ENCODE results near the gene MSL3B.

Gene MSL3B

DNA sequence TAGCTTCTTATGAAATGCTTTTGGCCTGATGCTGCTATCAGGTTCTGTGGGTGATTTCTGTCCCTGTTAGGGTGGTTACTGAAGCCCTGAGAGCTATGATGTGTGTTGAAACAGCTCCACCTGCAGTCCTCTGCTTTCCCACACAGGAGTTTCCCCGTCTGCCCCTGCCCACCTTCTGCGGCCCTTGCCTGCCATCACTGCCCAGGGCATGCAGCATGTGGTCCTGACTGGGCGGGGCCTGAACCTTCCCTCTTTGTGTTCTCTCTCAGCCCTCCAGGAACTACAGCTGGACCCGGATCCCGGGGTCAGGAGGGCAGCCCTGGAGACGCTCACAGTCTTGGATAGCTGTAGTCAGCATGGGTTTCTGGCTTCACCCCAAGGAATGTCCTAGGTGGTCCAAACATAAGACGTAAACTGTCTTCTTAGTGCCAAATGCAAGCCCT, 35.3 kb downstream of the MSL3B start:
- peaks cover 13% of the 10 kb centered on the region; the same call in 1 of the 2 replicates for H3K79me2 ChIP-seq (ENCODE audit: insufficient read depth, low read depth)
- H3K9ac ChIP-seq = no peak overlapping the region
- H3K27me3 ChIP-seq (ENCODE audit: insufficient read depth, low read depth) = no peaks in the 10 kb centered on the region
- no peak overlapping the region for H2AFZ ChIP-seq (ENCODE audit: low read depth)
- H3K4me2 ChIP-seq = no peak overlapping the region
- H3K27ac ChIP-seq = no peak overlapping the region
- no peak overlapping the region for H3K4me3 ChIP-seq (IDR thresholded peaks at IDR 0.05; ENCODE audit: insufficient read depth, low read depth, low read length)
- TF ChIP-seq, protein P1, sequence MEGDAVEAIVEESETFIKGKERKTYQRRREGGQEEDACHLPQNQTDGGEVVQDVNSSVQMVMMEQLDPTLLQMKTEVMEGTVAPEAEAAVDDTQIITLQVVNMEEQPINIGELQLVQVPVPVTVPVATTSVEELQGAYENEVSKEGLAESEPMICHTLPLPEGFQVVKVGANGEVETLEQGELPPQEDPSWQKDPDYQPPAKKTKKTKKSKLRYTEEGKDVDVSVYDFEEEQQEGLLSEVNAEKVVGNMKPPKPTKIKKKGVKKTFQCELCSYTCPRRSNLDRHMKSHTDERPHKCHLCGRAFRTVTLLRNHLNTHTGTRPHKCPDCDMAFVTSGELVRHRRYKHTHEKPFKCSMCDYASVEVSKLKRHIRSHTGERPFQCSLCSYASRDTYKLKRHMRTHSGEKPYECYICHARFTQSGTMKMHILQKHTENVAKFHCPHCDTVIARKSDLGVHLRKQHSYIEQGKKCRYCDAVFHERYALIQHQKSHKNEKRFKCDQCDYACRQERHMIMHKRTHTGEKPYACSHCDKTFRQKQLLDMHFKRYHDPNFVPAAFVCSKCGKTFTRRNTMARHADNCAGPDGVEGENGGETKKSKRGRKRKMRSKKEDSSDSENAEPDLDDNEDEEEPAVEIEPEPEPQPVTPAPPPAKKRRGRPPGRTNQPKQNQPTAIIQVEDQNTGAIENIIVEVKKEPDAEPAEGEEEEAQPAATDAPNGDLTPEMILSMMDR (conservative IDR thresholded peaks at IDR 0.05; ENCODE audit: low read depth, low read length) = no peak
- no peaks in the 10 kb centered on the region; the same call in 1 of the 2 replicates for H3K36me3 ChIP-seq (ENCODE audit: insufficient read depth)
- H3K4me1 ChIP-seq (ENCODE audit: low read depth, poor library complexity, severe bottlenecking) = no peaks in the 10 kb centered on the region
- peaks cover 4% of the 10 kb centered on the region; the same call in 1 of the 2 replicates for H4K20me1 ChIP-seq (ENCODE audit: insufficient read depth)

DNA sequence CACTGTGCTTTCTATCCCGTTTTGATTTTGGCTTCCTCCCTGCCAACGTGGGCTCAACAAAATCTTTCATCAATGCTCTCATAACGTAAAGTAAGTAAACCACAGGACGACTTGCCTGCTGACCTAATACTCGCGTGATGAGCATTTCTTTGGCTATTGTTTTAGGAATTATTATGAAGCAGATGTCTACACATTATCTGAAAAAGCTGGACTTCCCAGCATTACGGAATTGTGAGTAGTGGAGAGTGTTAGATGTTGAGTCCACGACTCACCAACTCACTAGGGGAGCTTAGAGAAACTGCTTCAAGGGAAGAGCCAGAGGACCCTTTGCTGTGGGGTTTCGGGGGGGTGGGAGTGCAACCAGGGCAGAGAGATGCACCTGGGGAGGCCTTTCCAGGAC, 35.8 kb downstream of the MSL3B start:
- Histone ChIP-seq H2AFZ (ENCODE audit: low read depth) (no peak overlapping the region), H3K36me3 (ENCODE audit: insufficient read depth) (no peaks in the 10 kb centered on the region; the same call in 1 of the 2 replicates)
- TF ChIP-seq, protein P1 (conservative IDR thresholded peaks at IDR 0.05; ENCODE audit: low read depth, low read length) = no peak

GRCh38 chr2:233831861-233832260, 36.3 kb downstream of the MSL3B start:
- H3K27ac ChIP-seq = no peak overlapping the region
- TF ChIP-seq, protein P1 (conservative IDR thresholded peaks at IDR 0.05; ENCODE audit: low read depth, low read length) = no peak
- no peak overlapping the region for H3K4me2 ChIP-seq

More for the DNA sequence above, 35.8 kb downstream of the MSL3B start:
- H3K27ac ChIP-seq = no peak overlapping the region
- no peak overlapping the region for H3K4me2 ChIP-seq
- no peaks in the 10 kb centered on the region for H3K4me1 ChIP-seq (ENCODE audit: low read depth, poor library complexity, severe bottlenecking)
- peaks cover 8% of the 10 kb centered on the region; the same call in 1 of the 2 replicates for H3K79me2 ChIP-seq (ENCODE audit: insufficient read depth, low read depth)
- H4K20me1 ChIP-seq (ENCODE audit: insufficient read depth) = no peaks in the 10 kb centered on the region
- no peak overlapping the region for H3K9ac ChIP-seq
- no peak overlapping the region for H3K4me3 ChIP-seq (IDR thresholded peaks at IDR 0.05; ENCODE audit: insufficient read depth, low read depth, low read length)
- H3K27me3 ChIP-seq (ENCODE audit: insufficient read depth, low read depth) = no peaks in the 10 kb centered on the region

GRCh38 chr2:233831011-233831721, 37.0 kb downstream of the MSL3B start:
- Histone ChIP-seq H3K4me1 (ENCODE audit: low read depth, poor library complexity, severe bottlenecking) (no peaks in the 10 kb centered on the region), H3K4me3 (IDR thresholded peaks at IDR 0.05; ENCODE audit: insufficient read depth, low read depth, low read length) (no peak overlapping the region), H3K36me3 (ENCODE audit: insufficient read depth) (no peaks in the 10 kb centered on the region), H3K27ac (no peak overlapping the region), H2AFZ (ENCODE audit: low read depth) (no peak overlapping the region), H4K20me1 (ENCODE audit: insufficient read depth) (no peaks in the 10 kb centered on the region), H3K4me2 (no peak overlapping the region), H3K9ac (no peak overlapping the region), H3K79me2 (ENCODE audit: insufficient read depth, low read depth) (no peaks in the 10 kb centered on the region), H3K27me3 (ENCODE audit: insufficient read depth, low read depth) (no peaks in the 10 kb centered on the region)
- TF ChIP-seq, protein P1 (conservative IDR thresholded peaks at IDR 0.05; ENCODE audit: low read depth, low read length) = no peak

More at GRCh38 chr2:233831861-233832260, 36.3 kb downstream of the MSL3B start:
- no peak overlapping the region for H3K9ac ChIP-seq
- H3K79me2 ChIP-seq (ENCODE audit: insufficient read depth, low read depth) = peaks cover 3% of the 10 kb centered on the region; the same call in 1 of the 2 replicates
- H3K4me1 ChIP-seq (ENCODE audit: low read depth, poor library complexity, severe bottlenecking) = no peaks in the 10 kb centered on the region
- H3K27me3 ChIP-seq (ENCODE audit: insufficient read depth, low read depth) = no peaks in the 10 kb centered on the region
- no peaks in the 10 kb centered on the region; the same call in 1 of the 2 replicates for H3K36me3 ChIP-seq (ENCODE audit: insufficient read depth)
- H2AFZ ChIP-seq (ENCODE audit: low read depth) = no peak overlapping the region
- no peaks in the 10 kb centered on the region for H4K20me1 ChIP-seq (ENCODE audit: insufficient read depth)
- H3K4me3 ChIP-seq (IDR thresholded peaks at IDR 0.05; ENCODE audit: insufficient read depth, low read depth, low read length) = no peak overlapping the region
